Activated naive CD8-positive, alpha-beta T cell treated with anti-CD3 and anti-CD28 coated beads, Interleukin-2, amount 10 ng/mL, durations not matched to agents 7 days and 5 days (primary cell): ENCODE measurements around the gene OR2A12. TPM values are rescaled to one million over a fixed set of nuclear protein-coding genes. Genes with fewer than 3 reads are reported as not detected.

Experiments
- ATAC-seq: fragments of 150-1000 bp; cut with Tn5 transposase; one replicate; pipeline ENCODE4 v1.10.0; 2021; ENCODE audit warnings: low read depth, moderate library complexity
- POLR2A ChIA-PET: fragments of 350-600 bp; sonication (Branson Sonifier 250); formaldehyde crosslinking; loops from one replicate; lab custom pipeline; 2021; ENCODE audit warnings: antibody characterized with exemption; lab: Charles Lee
- DNase-seq: peaks from one replicate; pipeline ENCODE4 v3.0.0; 2021
- H3K27ac Mint-ChIP-seq: one replicate; pipeline ENCODE4 v1.8.0; 2022; ENCODE audit warnings: mild to moderate bottlenecking, mixed read lengths
- H3K27me3 Mint-ChIP-seq: one replicate; pipeline ENCODE4 v1.8.0; 2022; ENCODE audit warnings: mild to moderate bottlenecking, moderate library complexity, mixed read lengths
- H3K36me3 Mint-ChIP-seq: one replicate; pipeline ENCODE4 v1.8.0; 2021; ENCODE audit warnings: mild to moderate bottlenecking, mixed read lengths
- H3K4me1 Mint-ChIP-seq: one replicate; pipeline ENCODE4 v1.8.0; 2021; ENCODE audit warnings: mixed read lengths
- H3K4me3 Mint-ChIP-seq: one replicate; pipeline ENCODE4 v1.8.0; 2022; ENCODE audit warnings: mild to moderate bottlenecking, moderate library complexity, mixed read lengths
- H3K9me3 Mint-ChIP-seq: one replicate; pipeline ENCODE4 v1.8.0; 2021; ENCODE audit warnings: mixed read lengths
- total RNA-seq, 2 experiments: library from RNA; stranded (reverse); gene quantifications; one replicate each; pipeline ENCODE4 v1.2.3, GENCODE V29; 2021

OR2A12 gene
- total RNA-seq, 2 experiments from 2014 or later, result not detected

DNA sequence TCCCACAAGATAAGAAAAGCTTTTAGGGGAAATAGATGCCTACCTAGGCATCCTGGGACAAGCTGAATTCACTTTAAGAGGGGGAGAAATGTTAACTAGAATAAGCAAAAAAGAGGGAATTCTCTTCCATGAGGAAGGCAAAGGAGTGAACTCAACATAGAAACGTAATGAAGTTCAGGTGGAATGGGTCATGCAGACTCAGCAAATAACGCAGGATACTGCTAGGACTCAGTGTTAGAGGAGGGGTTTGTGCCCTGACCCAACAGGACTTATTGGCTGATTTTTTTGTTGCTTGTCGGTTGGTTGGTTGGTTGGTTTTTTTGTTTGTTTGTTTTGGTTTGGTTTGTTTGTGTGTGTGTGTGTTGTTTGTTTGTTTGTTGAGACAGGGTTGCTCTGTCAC lies 46.2 kb downstream of the OR2A12 start:
- Mint-ChIP-seq H3K4me1 (no peaks in the 10 kb centered on the region), H3K9me3 (no peaks in the 10 kb centered on the region), H3K4me3 (no peak overlapping the region), H3K27me3 (peaks cover 11% of the 10 kb centered on the region), H3K27ac (no peak overlapping the region), H3K36me3 (no peaks in the 10 kb centered on the region)
- POLR2A ChIA-PET, result no interaction called here
- no peak for DNase-seq
- no peak for ATAC-seq

DNA sequence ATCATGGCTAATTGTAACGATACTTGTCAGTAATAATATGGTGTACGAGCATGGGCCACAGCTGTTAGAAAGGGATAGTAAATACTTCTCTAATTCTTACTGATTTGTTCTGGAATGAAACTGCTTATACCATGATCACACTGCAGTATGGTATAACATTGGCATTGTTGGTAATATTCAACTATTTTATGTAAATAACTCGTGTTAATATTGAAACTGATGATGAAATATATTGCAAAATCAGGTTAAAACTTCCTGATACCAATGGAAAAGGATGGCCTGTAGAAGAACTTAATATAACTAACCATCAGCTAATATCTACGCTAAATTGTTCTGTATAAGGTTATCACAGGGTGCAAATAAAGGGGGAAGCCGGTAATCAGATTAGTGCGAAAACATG lies 47.2 kb downstream of the OR2A12 start:
- POLR2A ChIA-PET, result no interaction called here
- Mint-ChIP-seq H3K4me3 (no peak overlapping the region), H3K9me3 (no peaks in the 10 kb centered on the region), H3K36me3 (no peaks in the 10 kb centered on the region), H3K27ac (no peak overlapping the region), H3K4me1 (no peaks in the 10 kb centered on the region), H3K27me3 (peaks cover 13% of the 10 kb centered on the region)
- ATAC-seq, result no peak
- DNase-seq, result no peak

- peaks cover 13% of the 10 kb centered on the region for H3K27me3 Mint-ChIP-seq
- no peak for DNase-seq
- POLR2A ChIA-PET, result no interaction called here
- no peak overlapping the region for H3K27ac Mint-ChIP-seq
- no peaks in the 10 kb centered on the region for H3K4me1 Mint-ChIP-seq
- no peaks in the 10 kb centered on the region for H3K36me3 Mint-ChIP-seq
- no peak for ATAC-seq
- H3K9me3 Mint-ChIP-seq, result no peaks in the 10 kb centered on the region
- H3K4me3 Mint-ChIP-seq, result no peak overlapping the region
Observed at GRCh38 chr7:144134116-144134515, 48.0 kb downstream of the OR2A12 start.

DNA sequence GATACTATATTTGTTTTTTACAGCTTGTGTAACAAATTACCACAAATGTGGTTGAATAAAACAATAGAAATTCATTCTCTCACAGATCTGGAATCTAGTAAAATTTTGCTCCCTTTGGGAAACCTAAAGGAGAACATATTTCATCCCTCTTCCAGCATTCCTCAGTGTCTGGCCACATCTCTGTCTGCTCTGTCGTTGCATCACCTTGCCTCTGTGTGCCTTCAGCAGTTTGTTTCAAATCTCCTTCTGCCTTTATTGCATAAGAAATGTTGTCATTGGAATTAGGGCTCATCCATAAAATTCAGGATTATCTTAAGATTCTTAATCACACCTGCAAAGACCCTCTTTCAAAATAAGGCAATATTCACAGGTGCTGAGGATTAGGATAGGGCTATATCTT lies 51.4 kb downstream of the OR2A12 start:
- no peak overlapping the region for H3K4me3 Mint-ChIP-seq
- ATAC-seq, result no peak

DNA sequence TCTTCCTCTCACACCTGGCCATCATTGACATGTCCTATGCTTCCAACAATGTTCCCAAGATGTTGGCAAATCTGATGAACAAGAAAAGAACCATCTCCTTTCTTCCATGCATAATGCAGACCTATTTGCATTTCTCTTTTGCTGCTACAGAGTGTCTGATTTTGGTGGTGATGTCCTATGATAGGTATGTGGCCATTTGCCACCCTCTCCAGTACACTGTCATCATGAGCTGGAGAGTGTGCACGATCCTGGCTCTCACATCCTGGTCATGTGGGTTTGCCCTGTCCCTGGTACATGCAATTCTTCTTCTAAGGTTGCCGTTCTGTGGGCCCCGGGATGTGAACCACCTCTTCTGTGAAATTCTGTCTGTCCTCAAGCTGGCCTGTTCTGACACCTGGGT lies 56.1 kb downstream of the OR2A12 start:
- Mint-ChIP-seq H3K36me3 (no peaks in the 10 kb centered on the region), H3K4me1 (no peaks in the 10 kb centered on the region), H3K27me3 (peaks cover 4% of the 10 kb centered on the region), H3K4me3 (no peak overlapping the region), H3K27ac (no peak overlapping the region), H3K9me3 (peaks cover 7% of the 10 kb centered on the region)
- no peak for ATAC-seq
- DNase-seq, result no peak
- POLR2A ChIA-PET, result no interaction called here

More for the DNA sequence above, 51.4 kb downstream of the OR2A12 start:
- Mint-ChIP-seq H3K36me3 (no peaks in the 10 kb centered on the region), H3K27me3 (peaks cover 13% of the 10 kb centered on the region), H3K9me3 (no peaks in the 10 kb centered on the region), H3K4me1 (no peaks in the 10 kb centered on the region), H3K27ac (no peak overlapping the region)
- POLR2A ChIA-PET, result no interaction called here
- no peak for DNase-seq

GRCh38 chr7:144144426-144144825 lies 58.3 kb downstream of the OR2A12 start:
- peaks cover 3% of the 10 kb centered on the region for H3K36me3 Mint-ChIP-seq
- no peak for DNase-seq
- no peak overlapping the region for H3K27ac Mint-ChIP-seq
- H3K27me3 Mint-ChIP-seq, result peaks cover 2% of the 10 kb centered on the region
- ATAC-seq, result no peak
- no peaks in the 10 kb centered on the region for H3K4me1 Mint-ChIP-seq
- H3K9me3 Mint-ChIP-seq, result peaks cover 18% of the 10 kb centered on the region
- H3K4me3 Mint-ChIP-seq, result no peak overlapping the region
- POLR2A ChIA-PET, result no interaction called here

DNA sequence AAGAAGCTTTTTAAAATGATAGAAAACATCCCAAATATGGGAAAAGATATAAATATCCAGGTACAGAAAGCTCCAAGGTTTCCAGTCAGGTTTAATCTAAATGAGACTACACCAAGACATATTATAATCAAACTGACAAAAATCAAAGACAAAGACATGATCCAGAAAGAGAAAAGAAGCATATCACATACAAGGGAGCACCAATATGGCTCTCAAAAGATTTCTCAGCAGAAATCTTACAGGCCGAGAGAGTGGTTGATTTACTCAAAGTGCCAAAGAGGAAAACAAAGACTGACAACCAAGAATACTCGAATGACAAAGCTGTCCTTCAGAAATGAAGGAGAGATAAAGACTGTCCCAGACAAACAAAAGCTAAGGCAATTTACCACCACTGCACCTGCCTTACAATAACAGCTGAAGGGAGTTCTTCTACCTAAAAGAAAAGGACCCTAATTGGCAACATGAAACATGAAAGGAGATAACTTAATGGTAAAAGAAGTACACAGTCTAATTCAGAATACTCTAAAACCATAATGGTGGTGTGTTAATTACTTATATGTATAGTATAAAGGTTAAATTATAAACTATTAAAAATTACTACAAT lies 62.2 kb downstream of the OR2A12 start:
- no peak for DNase-seq
- Mint-ChIP-seq H3K4me1 (no peaks in the 10 kb centered on the region), H3K27me3 (peaks cover 19% of the 10 kb centered on the region), H3K27ac (no peak overlapping the region), H3K36me3 (peaks cover 3% of the 10 kb centered on the region), H3K4me3 (no peak overlapping the region), H3K9me3 (peaks cover 20% of the 10 kb centered on the region)
- POLR2A ChIA-PET, result no interaction called here
- ATAC-seq, result no peak

Other genes with a start within 250 kb of the OR2A12 start
- 10 to 100 TPM; 18.2 to 19.6 TPM for gene TCAF1, start 184.1 kb upstream of the OR2A12 start, total RNA-seq
- gene OR2F2, start 151.0 kb upstream of the OR2A12 start, total RNA-seq, result not detected
- gene OR2F1, start 131.4 kb upstream of the OR2A12 start, total RNA-seq, result not detected
- not detected for gene OR6B1, start 86.0 kb upstream of the OR2A12 start, total RNA-seq
- gene OR2A5, start 37.3 kb upstream of the OR2A12 start, total RNA-seq, result not detected
- not detected for gene OR2A25, start 16.5 kb upstream of the OR2A12 start, total RNA-seq
- gene OR2A2, start 23.3 kb downstream of the OR2A12 start, total RNA-seq, result not detected
- gene OR2A14, start 36.9 kb downstream of the OR2A12 start, total RNA-seq, result not detected
- 1 to 10 TPM; 1.0 to 2.2 TPM for gene CTAGE4, start 97.2 kb downstream of the OR2A12 start, total RNA-seq
- gene ARHGEF35, start 109.6 kb downstream of the OR2A12 start, total RNA-seq, result 1 to 10 TPM; 2.5 TPM
- not detected for gene OR2A42, start 153.3 kb downstream of the OR2A12 start, total RNA-seq
- 1 to 10 TPM; 2.1 to 2.2 TPM for gene OR2A7, start 178.5 kb downstream of the OR2A12 start, total RNA-seq
- gene CTAGE8, start 183.0 kb downstream of the OR2A12 start, total RNA-seq, result 1 to 10 TPM in 1 of 2 experiments, not detected in 1; 1.1 TPM
- gene OR2A1, start 226.1 kb downstream of the OR2A12 start, total RNA-seq, result under 1 TPM in 1 of 2 experiments, not detected in 1; 0.06 TPM